Stimulated activated CD8-positive, alpha-beta memory T cell treated with anti-CD3 and anti-CD28 coated beads, Interleukin-15, amount 100 ng/mL, for 4 hours (primary cell): ENCODE results near the gene USP15.
"Not testable (repeated sequence)": the region's sequence is repeated elsewhere in the genome, so short reads cannot be mapped to it uniquely, and the experiment has no call there.

ENCODE experiments used
- DNase-seq, 2 donors: peaks; one replicate each; pipeline ENCODE4 v3.0.0-alpha.2; 2020; ENCODE audit warnings: low read depth in 2 of 2

The USP15 gene

GRCh38 chr12:62448436-62448835 lies 188.2 kb downstream of the USP15 start:
- no peak for DNase-seq

GRCh38 chr12:62455429-62455828 lies 195.2 kb downstream of the USP15 start:
- DNase-seq = not testable (repeated sequence)

DNA sequence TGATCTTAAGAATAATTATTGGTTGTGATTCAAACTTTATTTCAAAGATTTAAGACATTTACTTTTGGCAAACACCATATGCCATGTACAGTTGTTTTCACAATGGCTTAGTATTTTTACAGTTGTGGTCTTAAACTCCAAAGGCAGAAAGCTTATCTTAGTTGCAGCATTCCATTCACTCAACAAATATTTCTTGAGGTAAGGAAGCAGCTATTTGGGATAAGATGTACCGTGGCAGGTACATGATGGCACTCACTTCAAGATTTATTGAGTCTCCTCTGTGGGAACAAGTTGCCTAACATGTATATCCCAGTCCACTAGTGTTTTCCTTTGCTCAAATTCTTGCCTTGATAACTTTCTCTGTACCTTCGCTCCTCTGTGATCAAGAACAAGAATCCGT lies 198.4 kb downstream of the USP15 start:
- no peak for DNase-seq

- DNase-seq = no peak
Observed at GRCh38 chr12:62459976-62460375, 199.8 kb downstream of the USP15 start.

DNA sequence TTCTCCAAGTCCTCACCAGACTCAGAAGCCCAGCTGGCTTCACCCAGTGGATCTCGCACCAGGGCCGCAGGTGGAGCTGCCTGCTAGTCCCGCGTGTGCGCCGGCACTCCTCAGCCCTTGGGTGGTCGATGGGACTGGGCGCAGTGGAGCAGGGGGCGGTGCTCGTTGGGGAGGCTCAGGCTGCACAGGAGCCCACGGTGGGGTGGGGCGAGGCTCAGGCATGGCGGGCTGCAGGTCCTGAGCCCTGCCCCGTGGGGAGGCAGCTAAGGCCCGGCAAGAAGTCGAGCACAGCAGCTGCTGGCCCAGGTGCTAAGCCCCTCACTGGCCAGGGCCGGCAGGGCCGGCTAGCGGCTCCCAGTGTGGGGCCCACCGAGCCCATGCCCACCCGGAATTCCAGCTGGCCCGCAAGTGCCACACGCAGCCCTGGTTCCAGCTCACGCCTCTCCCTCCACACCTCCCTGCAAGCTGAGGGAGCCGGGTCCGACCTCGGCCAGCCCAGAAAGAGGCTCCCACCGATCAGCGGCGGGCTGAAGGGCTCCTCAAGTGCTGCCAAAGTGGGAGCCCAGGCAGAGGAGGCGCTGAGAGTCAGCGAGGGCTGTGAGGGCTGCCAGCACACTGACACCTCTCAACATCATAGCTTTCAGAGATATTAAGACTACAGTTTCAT lies 201.1 kb downstream of the USP15 start:
- DNase-seq = not testable (repeated sequence)

GRCh38 chr12:62463252-62463651 lies 203.0 kb downstream of the USP15 start:
- not testable (repeated sequence) for DNase-seq
